KMS-11 (cell line): ENCODE data around the gene ADAMTS2.

Experiments
- H2AFZ ChIP-seq: fragments of 200-600 bp; sonication (generic); 2 replicates; pipeline ENCODE4 v1.6.1; 2016; ENCODE audit warnings: antibody characterized with exemption, mixed run types, low read depth
- H3K27ac ChIP-seq: fragments of 200-600 bp; sonication (generic); 2 replicates; pipeline ENCODE4 v1.6.1; 2016; ENCODE audit warnings: mild to moderate bottlenecking, mixed run types
- H3K27me3 ChIP-seq: fragments of 200-600 bp; sonication (generic); 2 replicates; pipeline ENCODE4 v1.6.1; 2017; ENCODE audit warnings: mild to moderate bottlenecking, low read depth, mixed run types, moderate library complexity; ENCODE audit not compliant: insufficient read depth
- H3K36me3 ChIP-seq: fragments of 200-600 bp; sonication (generic); 2 replicates; pipeline ENCODE4 v1.6.1; 2017; ENCODE audit warnings: mild to moderate bottlenecking, mixed run types; ENCODE audit not compliant: insufficient read depth
- H3K4me1 ChIP-seq: fragments of 200-600 bp; sonication (generic); 2 replicates; pipeline ENCODE4 v1.6.1; 2016; ENCODE audit warnings: mild to moderate bottlenecking, low read depth, mixed run types; ENCODE audit not compliant: poor library complexity, severe bottlenecking
- H3K4me2 ChIP-seq: fragments of 200-600 bp; sonication (generic); 2 replicates; pipeline ENCODE4 v1.7.0; 2016; ENCODE audit warnings: mild to moderate bottlenecking, mixed run types
- H3K4me3 ChIP-seq: fragments of 200-600 bp; sonication (generic); IDR thresholded peaks from 2 replicates; pipeline ENCODE4 v1.6.1; 2017; ENCODE audit warnings: low read depth, low read length, mixed read lengths; ENCODE audit not compliant: insufficient read depth
- H3K79me2 ChIP-seq: fragments of 200-600 bp; sonication (generic); 2 replicates; pipeline ENCODE4 v1.6.1; 2016; ENCODE audit warnings: low read depth, mixed run types; ENCODE audit not compliant: insufficient read depth
- H3K9ac ChIP-seq: fragments of 200-600 bp; sonication (generic); 2 replicates; pipeline ENCODE4 v1.6.1; 2016; ENCODE audit warnings: mild to moderate bottlenecking, mixed run types
- H4K20me1 ChIP-seq: fragments of 200-600 bp; sonication (generic); 2 replicates; pipeline ENCODE4 v1.6.1; 2016; ENCODE audit warnings: mild to moderate bottlenecking, mixed run types; ENCODE audit not compliant: insufficient read depth
- CTCF ChIP-seq: fragments of 200-600 bp; sonication (generic); conservative IDR thresholded peaks from 2 replicates; pipeline ENCODE4 v1.6.1; 2017; ENCODE audit warnings: low read depth, mild to moderate bottlenecking, antibody characterized with exemption, low read length, moderate library complexity, mixed read lengths

Gene ADAMTS2

GRCh38 chr5:179183481-179183880 is 161.8 kb downstream of the ADAMTS2 start:
- no peak overlapping the region for H2AFZ ChIP-seq
- no peaks in the 10 kb centered on the region for H3K4me1 ChIP-seq
- no peak overlapping the region for H3K9ac ChIP-seq
- no peaks in the 10 kb centered on the region; the same call in 1 of the 2 replicates for H3K27me3 ChIP-seq
- no peaks in the 10 kb centered on the region for H3K36me3 ChIP-seq
- no peak overlapping the region for H3K4me3 ChIP-seq
- no peaks in the 10 kb centered on the region for H4K20me1 ChIP-seq
- no peak overlapping the region for H3K27ac ChIP-seq
- H3K79me2 ChIP-seq: no peaks in the 10 kb centered on the region
- TF ChIP-seq CTCF: no peak
- H3K4me2 ChIP-seq: no peak overlapping the region

- no peaks in the 10 kb centered on the region; the same call in 1 of the 2 replicates for H3K27me3 ChIP-seq
- no peak for TF ChIP-seq CTCF
- H3K79me2 ChIP-seq: no peaks in the 10 kb centered on the region
- no peak overlapping the region for H3K9ac ChIP-seq
- no peaks in the 10 kb centered on the region for H3K36me3 ChIP-seq
- H3K27ac ChIP-seq: no peak overlapping the region
- H3K4me1 ChIP-seq: no peaks in the 10 kb centered on the region
- H2AFZ ChIP-seq: no peak overlapping the region
- no peak overlapping the region for H3K4me3 ChIP-seq
- H4K20me1 ChIP-seq: no peaks in the 10 kb centered on the region
- no peak overlapping the region for H3K4me2 ChIP-seq
Observed at GRCh38 chr5:179182601-179183000, 162.7 kb downstream of the ADAMTS2 start.

- Histone ChIP-seq H3K27me3 (no peaks in the 10 kb centered on the region; the same call in 1 of the 2 replicates), H3K79me2 (no peaks in the 10 kb centered on the region), H3K27ac (no peak overlapping the region), H3K4me3 (no peak overlapping the region), H2AFZ (no peak overlapping the region), H3K36me3 (no peaks in the 10 kb centered on the region), H4K20me1 (no peaks in the 10 kb centered on the region), H3K9ac (no peak overlapping the region), H3K4me2 (no peak overlapping the region), H3K4me1 (no peaks in the 10 kb centered on the region)
- no peak for TF ChIP-seq CTCF
Observed at GRCh38 chr5:179181988-179182387, 163.3 kb downstream of the ADAMTS2 start.

- no peaks in the 10 kb centered on the region for H3K4me1 ChIP-seq
- no peaks in the 10 kb centered on the region for H3K79me2 ChIP-seq
- no peaks in the 10 kb centered on the region for H4K20me1 ChIP-seq
- no peaks in the 10 kb centered on the region; the same call in 1 of the 2 replicates for H3K27me3 ChIP-seq
- H2AFZ ChIP-seq: no peak overlapping the region
- H3K9ac ChIP-seq: no peak overlapping the region
- no peak overlapping the region for H3K4me3 ChIP-seq
- H3K4me2 ChIP-seq: no peak overlapping the region
- H3K27ac ChIP-seq: no peak overlapping the region
- no peaks in the 10 kb centered on the region for H3K36me3 ChIP-seq
- TF ChIP-seq CTCF: no peak
Observed at GRCh38 chr5:179180921-179181645, 164.2 kb downstream of the ADAMTS2 start.
